IPS-11a (cell line): ENCODE data around the gene SLIT3.
"Not testable (repeated sequence)": the region's sequence is repeated elsewhere in the genome, so short reads cannot be mapped to it uniquely, and the experiment has no call there.

Source experiments
- H3K4me3 ChIP-seq: one replicate; pipeline ENCODE4 v1.5.1; 2013; ENCODE audit warnings: low read depth, low read length, control low read depth

The SLIT3 gene

GRCh38 chr5:169151051-169151805, 149.7 kb downstream of the SLIT3 start:
- H3K4me3 ChIP-seq: no peak overlapping the region

GRCh38 chr5:169150108-169150507, 150.8 kb downstream of the SLIT3 start:
- no peak overlapping the region for H3K4me3 ChIP-seq

DNA sequence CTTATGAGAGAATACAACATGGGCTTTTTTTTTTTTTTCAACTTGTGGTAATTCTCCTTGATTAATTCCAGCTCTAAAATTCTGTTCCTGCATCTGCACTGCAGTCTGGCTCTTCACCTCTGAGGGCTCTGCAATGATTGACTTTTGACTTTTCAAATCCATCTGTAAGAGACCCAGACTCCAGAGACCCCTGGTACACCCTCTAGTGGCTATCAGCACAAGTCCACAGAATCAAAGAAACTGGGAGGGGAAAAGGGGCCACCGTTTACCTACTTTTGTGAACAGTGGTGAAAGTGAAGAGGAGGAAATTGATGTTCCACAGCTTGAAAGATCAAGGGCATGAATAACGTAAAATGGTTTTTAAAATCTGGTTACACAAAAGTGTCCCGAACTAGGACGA, 151.6 kb downstream of the SLIT3 start:
- H3K4me3 ChIP-seq: no peak overlapping the region

- H3K4me3 ChIP-seq: no peak overlapping the region
These were observed 152.7 kb downstream of the SLIT3 start for GRCh38 chr5:169148138-169148740.

DNA sequence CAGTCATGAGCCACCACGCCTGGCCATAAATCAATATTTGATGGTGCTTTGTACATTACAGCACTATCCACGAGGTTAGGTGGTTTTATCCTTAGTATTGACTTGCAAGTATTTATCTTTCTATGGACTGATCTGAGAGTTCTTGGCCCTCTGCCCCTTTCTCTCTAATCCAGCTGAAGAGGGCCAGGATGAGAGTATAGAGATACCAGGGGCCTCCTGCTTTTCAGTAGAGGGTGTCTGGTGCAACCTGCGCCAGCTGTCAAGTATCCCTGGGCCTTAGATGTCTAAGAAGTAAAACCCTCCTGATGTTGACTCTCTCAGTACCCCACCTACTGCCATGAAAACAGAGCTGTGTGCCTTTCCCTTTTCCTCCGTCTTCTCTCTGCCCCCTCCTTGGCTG, 153.4 kb downstream of the SLIT3 start:
- no peak overlapping the region for H3K4me3 ChIP-seq

- no peak overlapping the region for H3K4me3 ChIP-seq
These were observed 154.8 kb downstream of the SLIT3 start for GRCh38 chr5:169146158-169146557.

- no peak overlapping the region for H3K4me3 ChIP-seq
These were observed 158.5 kb downstream of the SLIT3 start for GRCh38 chr5:169142264-169142970.

DNA sequence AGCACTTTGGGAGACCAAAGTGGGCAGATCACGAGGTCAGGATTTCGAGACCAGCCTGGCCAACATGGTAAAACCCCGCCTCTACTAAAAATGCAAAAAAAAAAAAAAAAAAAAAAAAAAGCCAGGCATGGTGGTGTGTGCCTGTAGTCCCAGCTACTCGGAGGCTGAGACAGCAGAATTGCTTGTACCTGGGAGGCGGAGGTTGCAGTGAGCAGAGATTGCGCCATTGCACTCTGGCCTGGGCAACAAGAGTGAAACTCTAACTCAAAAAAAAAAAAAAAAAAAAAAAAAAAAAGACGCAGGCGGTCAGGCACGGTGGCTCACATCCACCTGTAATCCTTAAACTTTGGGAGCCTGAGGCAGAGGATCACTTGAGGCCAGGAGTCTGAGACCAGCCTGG, 160.7 kb downstream of the SLIT3 start:
- not testable (repeated sequence) for H3K4me3 ChIP-seq

- no peak overlapping the region for H3K4me3 ChIP-seq
These were observed 161.4 kb downstream of the SLIT3 start for GRCh38 chr5:169139480-169140050.

GRCh38 chr5:169133531-169133930, 167.4 kb downstream of the SLIT3 start:
- no peak overlapping the region for H3K4me3 ChIP-seq

- no peak overlapping the region for H3K4me3 ChIP-seq
These were observed 168.7 kb downstream of the SLIT3 start for GRCh38 chr5:169132302-169132660.

DNA sequence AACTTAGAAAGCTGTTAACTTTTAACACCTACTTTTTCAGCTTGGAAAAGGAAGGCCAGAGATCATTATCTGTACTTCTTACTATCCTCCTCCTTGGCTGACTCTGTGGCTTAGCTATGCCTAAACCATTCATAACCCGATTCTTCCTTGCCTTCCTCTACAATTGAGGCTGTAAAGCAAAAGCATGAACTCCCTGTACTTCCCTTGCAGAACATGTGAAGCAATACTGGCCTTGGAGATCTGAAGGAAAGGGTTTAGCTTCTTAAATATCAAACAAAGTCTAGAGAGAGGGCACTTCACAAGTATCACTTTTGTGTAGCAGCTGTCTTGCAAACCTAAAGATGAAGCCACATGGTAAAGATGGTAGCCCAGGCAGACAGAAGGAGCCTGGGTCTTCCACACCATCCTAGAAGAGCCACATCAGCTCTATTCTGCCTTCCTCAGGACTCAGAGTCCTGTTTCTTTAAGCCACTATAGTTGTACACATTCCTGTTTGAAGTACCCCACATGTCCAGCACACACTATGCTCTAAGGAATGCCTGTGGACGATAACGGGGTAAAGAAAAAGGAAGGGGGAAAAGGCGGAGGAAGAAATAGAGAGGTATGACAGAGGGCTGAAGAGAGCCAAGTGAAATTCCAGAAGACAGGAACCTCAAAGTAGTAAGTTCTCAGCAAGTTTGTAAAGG, 169.2 kb downstream of the SLIT3 start:
- no peak overlapping the region for H3K4me3 ChIP-seq

GRCh38 chr5:169128679-169129078, 172.3 kb downstream of the SLIT3 start:
- no peak overlapping the region for H3K4me3 ChIP-seq

GRCh38 chr5:169127431-169127830, 173.5 kb downstream of the SLIT3 start:
- no peak overlapping the region for H3K4me3 ChIP-seq

DNA sequence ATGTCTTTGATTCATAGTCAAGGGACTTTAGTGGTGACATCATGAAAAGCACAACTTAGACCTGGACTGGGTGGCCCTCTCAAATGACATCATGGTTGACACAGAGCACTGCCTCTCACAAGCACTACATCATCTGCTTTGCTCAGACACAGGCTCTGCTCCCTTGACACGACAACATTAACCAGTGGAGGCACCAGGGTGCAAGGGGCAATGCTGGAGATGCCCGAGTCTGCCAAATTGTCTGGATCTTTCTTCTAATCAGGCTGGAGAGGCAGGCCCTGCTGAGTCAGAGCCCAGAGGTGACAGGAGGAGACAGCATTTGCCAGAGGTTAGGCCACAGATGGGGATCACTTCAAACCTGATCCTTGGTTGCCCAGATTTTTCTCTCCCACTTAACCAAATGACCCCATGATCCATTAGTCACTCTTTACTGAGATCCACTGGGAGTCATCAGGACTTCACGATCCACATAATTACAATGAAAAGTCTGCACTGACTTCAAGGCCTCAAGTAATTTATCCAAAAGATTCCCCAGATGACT, 174.4 kb downstream of the SLIT3 start:
- no peak overlapping the region for H3K4me3 ChIP-seq

GRCh38 chr5:169125571-169125970, 175.4 kb downstream of the SLIT3 start:
- no peak overlapping the region for H3K4me3 ChIP-seq

GRCh38 chr5:169122951-169123350, 178.0 kb downstream of the SLIT3 start:
- H3K4me3 ChIP-seq: no peak overlapping the region

- H3K4me3 ChIP-seq: no peak overlapping the region
These were observed 179.1 kb downstream of the SLIT3 start for GRCh38 chr5:169121630-169122420.

DNA sequence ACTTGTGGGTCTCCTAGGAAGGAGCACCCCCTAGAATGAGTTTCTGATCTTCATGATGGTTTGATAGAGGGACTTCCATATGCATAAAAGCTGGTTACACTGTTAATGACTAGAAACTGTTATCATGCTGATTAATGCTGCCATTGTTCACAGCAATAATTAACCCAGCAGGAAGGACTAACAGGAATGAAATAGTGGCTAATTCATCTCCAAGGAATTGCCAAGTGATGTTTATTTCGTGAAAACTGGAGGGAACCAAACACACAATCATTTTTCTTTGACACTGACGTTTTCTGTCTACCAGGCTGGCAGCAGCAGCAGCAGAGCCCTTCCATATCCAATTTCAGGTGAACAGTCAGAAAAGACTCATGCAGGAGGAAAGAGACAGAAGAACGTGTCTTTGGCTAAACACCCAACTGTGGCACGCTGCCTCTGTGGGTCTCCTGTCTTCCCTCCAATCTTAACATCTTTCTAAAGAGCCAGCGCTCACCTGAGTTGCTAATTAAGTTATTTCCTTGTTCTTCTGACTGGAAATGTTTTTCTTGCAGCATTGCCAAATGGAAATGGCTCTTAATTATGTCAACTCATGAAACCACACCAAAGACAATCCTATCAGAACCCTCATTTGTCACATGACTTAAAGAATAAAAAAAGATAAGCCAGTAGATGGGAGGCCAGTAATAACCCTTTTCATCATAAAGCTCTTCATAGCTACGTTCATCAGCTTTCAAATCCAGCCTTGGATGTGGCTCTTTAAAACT, 181.5 kb downstream of the SLIT3 start:
- no peak overlapping the region for H3K4me3 ChIP-seq
